ENCODE data around the gene ST6GALNAC3.
"Not testable (repeated sequence)": the region's sequence is repeated elsewhere in the genome, so short reads cannot be mapped to it uniquely, and the experiment has no call there.

Gene ST6GALNAC3

DNA sequence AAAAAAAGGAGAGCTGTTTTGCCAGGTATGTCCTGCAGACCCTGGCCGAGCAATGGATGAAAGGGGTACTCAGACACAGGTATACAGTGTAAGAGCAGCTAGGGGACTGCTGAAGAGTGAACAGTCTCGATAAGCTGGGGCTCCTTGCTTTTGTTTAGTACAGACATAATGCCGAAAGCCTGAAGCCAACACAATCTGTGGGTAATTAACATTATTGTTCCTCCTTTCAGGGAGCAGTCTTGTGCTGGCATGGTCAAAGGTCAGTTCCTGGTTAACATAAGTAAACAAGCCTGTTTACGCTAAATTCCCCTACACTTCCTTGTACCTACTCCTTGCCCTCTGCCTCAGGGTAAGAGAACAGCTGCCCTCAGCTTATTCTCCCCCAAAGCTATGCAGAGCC lies 520.5 kb downstream of the ST6GALNAC3 start:
- no peak for FAIRE-seq

DNA sequence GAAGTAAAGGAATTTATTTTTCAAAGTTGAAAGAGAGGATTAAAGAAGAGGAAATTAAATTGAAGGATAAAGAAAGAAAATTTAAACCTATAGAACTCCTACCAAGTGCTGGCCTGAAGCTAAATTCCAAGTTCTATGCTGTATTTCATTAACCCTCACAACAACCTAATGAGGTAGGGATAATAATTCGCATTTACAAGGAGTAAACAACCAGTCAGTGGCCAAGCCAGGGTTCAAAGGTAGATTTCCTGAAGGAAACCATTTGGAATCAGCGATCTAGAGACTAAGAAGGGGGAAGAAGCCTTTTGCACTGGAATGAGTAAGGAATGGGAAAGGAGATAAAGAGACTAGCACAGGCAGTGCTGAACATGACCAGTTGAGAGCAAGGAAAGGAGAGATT lies 526.9 kb downstream of the ST6GALNAC3 start:
- no peak for FAIRE-seq

- no peak for FAIRE-seq
These were observed 533.2 kb downstream of the ST6GALNAC3 start for GRCh38 chr1:76607717-76608116.

DNA sequence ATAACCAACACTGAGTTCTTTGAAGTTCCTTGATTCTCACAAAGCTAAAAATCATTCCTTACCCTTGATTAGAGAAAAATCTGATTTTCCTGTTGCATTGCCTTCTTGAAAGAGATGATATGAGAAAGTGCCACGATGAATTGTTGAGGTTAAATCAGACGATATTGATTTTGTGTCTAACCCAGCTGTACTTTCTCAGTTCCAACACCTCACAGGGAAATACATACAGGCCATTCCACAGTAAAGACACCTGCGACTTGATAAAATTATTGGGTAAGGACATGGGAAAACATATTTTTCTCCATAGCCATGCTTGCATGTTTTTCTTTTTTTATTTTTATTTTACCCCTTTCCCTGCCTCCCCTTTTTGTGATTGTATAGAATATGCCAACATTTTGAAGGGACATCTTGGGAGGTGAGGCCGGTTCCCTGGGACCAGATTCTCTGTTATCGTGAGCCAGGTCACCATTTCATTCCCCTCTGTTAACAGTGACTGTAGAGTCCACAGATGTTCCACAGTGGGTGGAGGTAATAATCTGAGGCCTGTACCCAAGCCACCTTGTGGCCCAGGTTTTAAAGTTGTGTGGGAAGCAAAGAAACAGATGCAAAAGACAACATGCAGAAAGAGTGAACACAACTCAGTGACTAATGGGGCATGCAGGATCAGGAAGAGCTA lies 537.4 kb downstream of the ST6GALNAC3 start:
- FAIRE-seq = no peak

GRCh38 chr1:76613886-76614285 lies 539.3 kb downstream of the ST6GALNAC3 start:
- FAIRE-seq = no peak

DNA sequence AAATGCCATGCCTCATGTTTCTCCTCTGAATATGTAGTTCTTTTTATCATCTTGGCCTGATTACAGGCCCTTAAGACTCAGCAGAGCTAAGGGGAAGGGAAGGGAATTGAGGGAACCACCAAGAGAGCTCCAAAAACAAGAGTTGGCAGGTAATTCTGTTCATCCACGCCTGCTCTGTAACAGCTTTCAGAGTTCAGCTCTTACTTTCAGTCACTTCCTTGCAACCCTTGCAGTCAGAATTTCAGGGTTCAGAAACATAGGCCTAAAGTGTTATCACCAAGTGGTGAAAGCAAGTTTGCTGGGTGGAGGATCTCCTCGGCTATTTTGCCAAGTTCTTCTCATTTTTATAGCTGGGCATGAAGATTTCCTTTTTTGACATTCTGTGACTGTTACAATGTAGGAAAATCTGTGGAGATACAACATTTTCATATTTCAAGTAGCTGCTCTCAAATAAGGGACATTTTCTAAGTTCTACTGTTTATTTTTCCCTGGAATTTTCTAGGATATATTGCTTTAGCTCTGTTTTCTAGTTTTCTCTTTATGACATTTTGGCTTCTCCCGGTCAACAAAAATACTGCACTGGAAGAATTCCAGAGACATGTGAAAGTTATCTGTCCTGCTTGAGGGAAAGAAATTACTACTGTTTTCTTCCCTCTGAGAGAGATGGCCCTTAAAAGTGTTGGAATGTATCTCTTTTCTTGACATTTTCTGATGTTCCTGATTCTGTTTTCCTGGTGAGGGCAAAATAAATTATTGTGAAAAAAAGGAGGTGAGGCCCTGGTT lies 540.9 kb downstream of the ST6GALNAC3 start:
- FAIRE-seq = no peak

DNA sequence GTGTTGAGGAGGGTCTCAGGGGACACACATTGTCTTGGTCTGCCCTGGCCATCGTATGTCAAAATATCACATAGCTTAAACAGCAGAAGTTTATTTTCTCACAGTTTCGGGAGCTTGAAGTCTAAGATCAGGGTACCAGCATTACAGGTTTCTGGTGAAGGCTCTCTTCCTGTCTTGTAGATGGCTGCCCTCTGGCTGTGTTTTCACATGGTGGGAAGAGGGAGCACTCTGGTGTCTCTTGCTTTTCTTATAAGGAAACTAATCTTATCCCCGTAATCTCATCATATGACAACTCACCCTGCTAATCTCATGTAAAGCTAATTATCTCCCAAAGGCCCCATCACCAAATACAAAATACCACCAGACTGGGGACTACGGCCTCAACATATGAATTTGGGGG lies 545.8 kb downstream of the ST6GALNAC3 start:
- no peak for FAIRE-seq

- no peak for FAIRE-seq
These were observed 548.4 kb downstream of the ST6GALNAC3 start for GRCh38 chr1:76622774-76623528.

DNA sequence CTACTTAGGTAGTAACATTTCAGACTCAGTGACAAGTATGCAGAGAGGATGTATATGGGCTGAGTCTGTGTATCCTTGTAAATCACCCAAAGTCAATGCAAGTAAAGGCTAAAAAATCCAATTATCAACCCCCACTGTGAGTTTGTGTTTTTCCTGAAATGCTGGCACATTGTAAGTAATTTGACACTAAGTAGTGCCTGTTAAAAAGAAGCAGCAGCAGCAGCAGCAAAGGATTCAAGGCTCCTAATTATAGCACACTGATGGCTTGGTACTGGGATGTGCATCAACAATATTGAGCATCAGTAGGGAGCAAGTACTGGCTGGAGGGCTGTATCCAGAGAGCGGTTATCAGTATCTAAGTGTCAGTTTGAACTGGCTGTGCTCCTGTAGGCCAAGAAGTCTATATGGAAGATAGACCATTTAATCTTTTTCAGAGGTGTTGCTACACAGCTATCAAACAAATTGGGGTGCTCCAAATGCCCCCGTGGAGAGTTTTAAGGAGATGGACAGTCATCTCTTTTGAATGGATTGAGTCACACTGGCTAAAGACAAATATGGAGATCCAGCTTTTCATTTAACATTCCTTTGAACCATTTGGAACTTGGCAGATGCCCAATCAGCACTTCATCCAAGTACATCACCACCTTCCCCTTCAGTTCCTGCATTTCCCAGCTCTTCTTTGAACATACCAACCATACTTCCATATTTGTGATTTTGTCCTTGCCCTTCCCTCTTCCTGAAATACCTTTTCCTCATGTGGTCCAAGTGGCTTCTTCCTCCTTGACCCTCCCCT lies 551.5 kb downstream of the ST6GALNAC3 start:
- no peak for FAIRE-seq

DNA sequence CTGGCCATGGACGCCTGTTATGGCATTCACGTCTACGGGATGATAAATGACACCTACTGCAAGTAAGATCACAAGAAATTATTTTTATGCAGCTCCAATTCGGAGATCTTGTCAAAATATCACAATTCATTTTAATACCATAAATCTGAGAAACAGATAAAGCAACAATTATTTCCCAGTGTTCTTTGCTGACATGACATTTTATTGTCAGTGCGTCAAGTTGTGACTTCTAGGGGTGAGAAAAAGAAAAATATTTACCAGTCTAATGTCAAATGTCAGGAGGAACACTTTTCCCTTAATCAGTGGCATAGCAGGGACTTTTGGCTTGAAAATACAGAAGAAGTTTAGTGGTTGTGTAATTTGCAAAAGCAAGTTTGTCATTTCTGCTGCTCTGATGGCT lies 553.0 kb downstream of the ST6GALNAC3 start:
- FAIRE-seq = no peak

GRCh38 chr1:76627901-76628300 lies 553.4 kb downstream of the ST6GALNAC3 start:
- FAIRE-seq = no peak

GRCh38 chr1:76632136-76632535 lies 557.6 kb downstream of the ST6GALNAC3 start:
- no peak for FAIRE-seq

- FAIRE-seq = no peak
These were observed 561.2 kb downstream of the ST6GALNAC3 start for GRCh38 chr1:76635784-76636183.

DNA sequence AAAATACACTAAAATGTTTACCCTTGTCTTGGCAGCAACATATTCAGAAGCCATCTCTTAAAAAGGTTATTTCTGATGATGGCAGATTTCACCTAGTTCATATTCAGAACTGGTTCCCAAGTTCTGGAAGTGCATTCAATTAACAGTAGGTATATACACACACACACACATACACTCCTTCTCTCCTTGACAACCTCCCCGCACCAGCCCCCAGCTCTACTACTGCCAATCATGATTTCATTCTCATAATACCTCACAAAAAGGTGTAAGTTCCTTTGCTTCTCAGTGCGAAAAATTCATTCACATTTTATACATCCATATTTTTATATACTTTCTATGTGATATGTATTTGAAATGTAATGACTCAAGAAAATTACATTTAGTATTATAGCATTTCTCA lies 564.6 kb downstream of the ST6GALNAC3 start:
- FAIRE-seq = no peak

GRCh38 chr1:76640092-76640491 lies 565.5 kb downstream of the ST6GALNAC3 start:
- no peak for FAIRE-seq

DNA sequence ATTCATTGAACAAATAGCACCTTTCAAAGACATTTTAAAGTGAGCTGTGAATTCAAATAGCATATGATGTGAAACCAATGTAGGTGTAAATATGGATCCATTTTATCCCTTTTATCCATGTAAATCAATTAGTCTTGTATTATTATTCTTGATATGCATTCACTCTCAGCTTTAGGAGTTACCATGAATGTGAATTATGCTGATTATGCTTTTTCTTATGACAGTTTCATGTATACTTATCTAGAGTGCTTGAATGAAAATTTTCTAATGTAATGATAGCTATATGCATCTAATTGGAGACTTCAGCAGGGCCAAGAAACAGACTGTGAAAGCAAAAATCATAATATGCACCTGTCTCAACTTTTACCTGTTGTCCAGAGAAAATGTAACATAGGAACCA lies 566.2 kb downstream of the ST6GALNAC3 start:
- no peak for FAIRE-seq

- no peak for FAIRE-seq
These were observed 569.6 kb downstream of the ST6GALNAC3 start for GRCh38 chr1:76644139-76644538.

- FAIRE-seq = not testable (repeated sequence)
These were observed 578.3 kb downstream of the ST6GALNAC3 start for GRCh38 chr1:76652860-76653259.

DNA sequence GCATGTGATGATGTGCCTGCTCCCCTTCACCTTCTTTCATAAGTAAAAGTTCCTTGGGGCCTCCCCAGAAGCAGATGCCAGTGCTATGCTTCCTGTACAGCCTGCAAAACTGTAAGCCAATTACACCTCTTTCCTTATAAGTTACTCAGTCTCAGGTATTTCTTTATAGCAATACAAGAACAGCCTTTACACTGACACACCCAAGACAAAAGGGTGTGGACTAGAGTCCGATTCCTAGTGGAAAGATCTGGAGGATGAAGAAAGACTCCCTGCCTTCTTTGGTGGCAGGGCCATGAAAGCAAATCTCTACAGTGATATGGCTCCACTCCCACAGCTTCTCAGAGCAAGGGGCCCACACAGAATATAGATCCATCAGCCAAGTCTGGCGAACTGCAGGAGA lies 583.1 kb downstream of the ST6GALNAC3 start:
- no peak for FAIRE-seq

GRCh38 chr1:76659171-76659940 lies 584.8 kb downstream of the ST6GALNAC3 start:
- FAIRE-seq = no peak

DNA sequence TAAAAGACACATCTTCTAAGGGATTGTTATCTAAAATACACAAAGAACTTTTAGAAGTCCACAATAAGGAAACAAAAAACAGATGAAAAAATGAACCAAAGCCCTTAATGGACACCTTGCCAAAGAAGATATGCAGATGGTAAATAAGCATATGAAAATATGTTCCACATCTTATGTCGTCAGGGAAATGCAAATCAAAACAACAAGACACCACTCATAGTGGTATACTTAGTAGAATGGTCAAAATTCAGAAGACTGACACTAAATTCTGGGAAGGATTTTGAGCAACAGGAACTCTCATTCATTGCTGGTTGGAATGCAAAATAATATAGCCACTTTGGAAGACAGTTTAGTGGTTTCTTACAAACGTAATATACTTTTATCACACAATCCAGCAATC lies 587.0 kb downstream of the ST6GALNAC3 start:
- FAIRE-seq = no peak

DNA sequence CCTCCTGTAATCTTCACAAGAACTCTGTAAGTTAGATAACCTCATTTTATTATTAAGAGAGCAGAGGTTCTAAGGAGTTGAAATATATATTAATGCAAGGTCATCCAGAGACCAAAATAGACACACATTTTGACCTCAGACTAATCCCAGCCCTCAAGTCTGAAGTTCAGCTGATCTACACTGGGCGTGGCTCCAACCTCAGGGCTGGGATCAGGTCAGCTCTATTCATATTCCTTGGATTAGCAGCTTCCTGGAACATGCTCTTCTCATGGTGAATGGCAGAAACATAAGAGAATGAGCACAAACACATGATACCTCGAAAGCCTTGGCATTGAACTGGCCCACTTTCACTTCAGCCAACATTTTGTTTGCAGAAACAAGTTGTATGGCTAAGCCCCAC lies 592.0 kb downstream of the ST6GALNAC3 start:
- FAIRE-seq = no peak

Data from G401.6 (cell line).